ENCODE results near the gene CENPVL3. TPM values are rescaled to one million over a fixed set of nuclear protein-coding genes. Genes with fewer than 3 reads are reported as not detected.
"Not testable (repeated sequence)": the region's sequence is repeated elsewhere in the genome, so short reads cannot be mapped to it uniquely, and the experiment has no call there.

CENPVL3 gene
- not detected in 2 replicates for total RNA-seq

- DNase-seq (ENCODE audit: low spot score); intact Hi-C loops (cut with micrococcal nuclease); H3K9me3 Mint-ChIP-seq; H3K4me1 Mint-ChIP-seq (ENCODE audit: low read depth); H3K27ac Mint-ChIP-seq; H3K36me3 Mint-ChIP-seq (ENCODE audit: low read depth): not testable (repeated sequence)
- peaks cover 36% of the 10 kb centered on the region for H3K27me3 Mint-ChIP-seq (ENCODE audit: insufficient read depth)
- H3K4me3 Mint-ChIP-seq, result peak within 1 kb of the TSS; percentile 41
Measured at GRCh38 chrX:51618241-51619155, at the start of gene CENPVL3. CENPVL3 (minus strand) TSS chrX:51618912; CDS start chrX:51618873, 39 bp downstream.

- Mint-ChIP-seq H3K4me1 (ENCODE audit: low read depth) (peaks cover 6% of the 10 kb centered on the region), H3K27ac (no peak overlapping the region), H3K4me3 (no peak overlapping the region), H3K27me3 (ENCODE audit: insufficient read depth) (peaks cover 5% of the 10 kb centered on the region), H3K9me3 (no peaks in the 10 kb centered on the region), H3K36me3 (ENCODE audit: low read depth) (no peaks in the 10 kb centered on the region)
- no peak for DNase-seq (ENCODE audit: low spot score)
- intact Hi-C loops (cut with micrococcal nuclease), result no loop called here
Measured at GRCh38 chrX:51665981-51666380, 47.3 kb upstream of the CENPVL3 start.

DNA sequence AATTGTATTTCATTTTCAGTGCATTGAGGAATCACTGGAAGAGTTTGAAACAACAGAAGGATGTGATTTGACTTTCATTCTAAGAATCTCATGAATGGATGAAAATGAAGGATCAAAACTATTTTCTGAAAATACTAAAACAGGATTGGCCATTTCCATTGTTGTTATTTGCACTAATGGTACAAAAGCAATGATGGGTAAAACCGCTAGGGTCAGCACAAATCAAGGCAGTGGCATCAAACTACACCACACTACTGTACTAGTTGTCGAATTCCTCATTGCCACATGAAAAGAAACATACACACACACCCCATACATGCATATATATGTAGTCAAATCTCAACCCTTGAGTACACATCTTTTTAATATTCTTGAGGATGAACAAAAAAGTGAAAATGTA lies 24.7 kb upstream of the CENPVL3 start:
- Mint-ChIP-seq H3K9me3 (no peaks in the 10 kb centered on the region), H3K4me3 (no peak overlapping the region), H3K4me1 (ENCODE audit: low read depth) (no peaks in the 10 kb centered on the region), H3K27ac (no peak overlapping the region), H3K36me3 (ENCODE audit: low read depth) (no peaks in the 10 kb centered on the region), H3K27me3 (ENCODE audit: insufficient read depth) (peaks cover 4% of the 10 kb centered on the region)
- DNase-seq (ENCODE audit: low spot score), result no peak
- intact Hi-C loops (cut with micrococcal nuclease), result no loop called here

GRCh38 chrX:51641421-51642021 lies 22.8 kb upstream of the CENPVL3 start:
- no peaks in the 10 kb centered on the region for H3K4me1 Mint-ChIP-seq (ENCODE audit: low read depth)
- no peak overlapping the region for H3K27ac Mint-ChIP-seq
- H3K36me3 Mint-ChIP-seq (ENCODE audit: low read depth), result no peaks in the 10 kb centered on the region
- H3K9me3 Mint-ChIP-seq, result no peaks in the 10 kb centered on the region
- intact Hi-C loops (cut with micrococcal nuclease), result loop anchor here (2.0 kb wide), 1 partner anchor 219 kb away; no protein-coding TSS in a partner anchor
- no peak for DNase-seq (ENCODE audit: low spot score)
- H3K27me3 Mint-ChIP-seq (ENCODE audit: insufficient read depth), result peaks cover 4% of the 10 kb centered on the region
- no peak overlapping the region for H3K4me3 Mint-ChIP-seq

DNA sequence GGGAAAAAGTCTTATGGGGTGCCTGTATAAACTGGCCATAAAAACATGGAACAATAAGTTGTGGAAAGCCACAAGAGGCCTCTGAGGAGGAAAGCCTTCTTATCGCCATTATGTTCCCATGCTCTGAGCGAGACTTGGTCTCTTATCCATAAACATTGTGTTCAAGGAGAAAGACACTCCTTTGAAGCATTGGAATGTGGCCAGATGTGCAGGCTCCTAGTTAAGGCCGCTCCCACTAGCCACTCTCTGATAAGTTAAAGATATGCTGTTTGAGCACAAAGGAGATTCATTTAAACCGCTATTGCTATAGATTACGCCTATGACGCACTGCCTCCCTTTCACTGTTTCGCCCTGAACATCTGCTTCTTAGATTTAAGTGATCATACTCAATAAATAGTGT lies 17.8 kb upstream of the CENPVL3 start:
- DNase-seq (ENCODE audit: low spot score); H3K36me3 Mint-ChIP-seq (ENCODE audit: low read depth); H3K27ac Mint-ChIP-seq; H3K27me3 Mint-ChIP-seq (ENCODE audit: insufficient read depth); H3K4me3 Mint-ChIP-seq; intact Hi-C loops (cut with micrococcal nuclease); H3K9me3 Mint-ChIP-seq; H3K4me1 Mint-ChIP-seq (ENCODE audit: low read depth): not testable (repeated sequence)

DNA sequence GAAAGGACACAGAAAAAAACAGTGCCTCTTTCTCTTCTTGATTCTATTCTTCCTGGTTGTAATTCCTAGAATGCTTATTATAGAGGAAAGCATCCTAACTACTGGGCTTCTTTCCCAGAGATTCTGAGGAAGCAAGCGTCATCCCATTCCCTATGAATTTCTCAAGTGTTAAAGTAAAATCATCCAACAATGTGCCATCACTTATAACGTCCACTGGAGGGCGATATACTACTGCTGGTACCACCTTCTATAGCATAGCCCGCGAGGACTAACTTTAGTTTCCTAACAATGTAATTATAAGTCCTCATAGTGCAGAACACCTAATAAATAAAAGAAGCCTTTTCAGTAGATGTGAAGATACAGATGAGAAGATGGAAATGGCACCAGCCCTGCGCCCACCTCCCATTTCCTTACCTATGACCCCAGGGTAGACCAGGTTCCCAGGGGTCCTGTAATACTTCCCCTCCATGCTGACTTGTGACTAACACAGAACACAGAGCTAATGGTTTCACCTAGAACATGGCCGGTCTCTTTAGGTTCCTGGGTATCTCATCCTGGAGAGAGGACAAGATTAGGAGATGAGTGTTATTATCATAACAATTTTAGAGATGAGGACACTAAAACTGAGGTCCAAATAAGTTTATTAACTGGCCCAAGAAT lies 4.2 kb downstream of the CENPVL3 start:
- Mint-ChIP-seq H3K36me3 (ENCODE audit: low read depth) (no peaks in the 10 kb centered on the region), H3K27me3 (ENCODE audit: insufficient read depth) (peaks cover 21% of the 10 kb centered on the region), H3K4me3 (no peak overlapping the region), H3K9me3 (no peaks in the 10 kb centered on the region), H3K4me1 (ENCODE audit: low read depth) (no peaks in the 10 kb centered on the region), H3K27ac (no peak overlapping the region)
- DNase-seq (ENCODE audit: low spot score), result no peak
- intact Hi-C loops (cut with micrococcal nuclease), result loop anchor here (2.0 kb wide), 1 partner anchor 646 kb away; no protein-coding TSS in a partner anchor

DNA sequence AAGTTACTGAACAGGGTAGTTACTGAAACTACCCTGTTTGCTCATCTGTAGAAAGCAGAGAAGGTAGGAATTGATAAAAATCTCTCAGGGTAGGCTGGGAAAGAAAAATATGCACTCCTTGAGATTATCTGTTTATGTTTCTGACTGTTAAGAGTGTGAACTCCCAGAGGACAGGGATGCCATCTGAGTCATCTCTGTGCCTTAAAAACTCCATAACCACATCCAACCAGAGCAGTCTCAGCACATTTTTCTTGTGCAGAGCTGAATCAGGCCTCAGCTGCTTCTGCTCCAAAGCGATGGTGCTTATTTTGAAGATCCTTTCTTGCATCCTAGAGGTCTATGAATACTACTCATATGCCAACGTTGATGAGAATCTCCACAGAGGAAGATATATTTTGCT lies 9.9 kb downstream of the CENPVL3 start:
- no peaks in the 10 kb centered on the region for H3K36me3 Mint-ChIP-seq (ENCODE audit: low read depth)
- H3K9me3 Mint-ChIP-seq, result no peaks in the 10 kb centered on the region
- no peaks in the 10 kb centered on the region for H3K27me3 Mint-ChIP-seq (ENCODE audit: insufficient read depth)
- H3K4me3 Mint-ChIP-seq, result no peak overlapping the region
- intact Hi-C loops (cut with micrococcal nuclease), result loop anchor here (5.0 kb wide), 1 partner anchor 121 kb away; no protein-coding TSS in a partner anchor
- peaks cover 12% of the 10 kb centered on the region for H3K4me1 Mint-ChIP-seq (ENCODE audit: low read depth)
- no peak overlapping the region for H3K27ac Mint-ChIP-seq
- no peak for DNase-seq (ENCODE audit: low spot score)

- H3K9me3 Mint-ChIP-seq, result no peaks in the 10 kb centered on the region
- DNase-seq (ENCODE audit: low spot score), result no peak
- intact Hi-C loops (cut with micrococcal nuclease), result loop anchor here (5.0 kb wide), 1 partner anchor 121 kb away; no protein-coding TSS in a partner anchor
- H3K27me3 Mint-ChIP-seq (ENCODE audit: insufficient read depth), result no peaks in the 10 kb centered on the region
- no peak overlapping the region for H3K27ac Mint-ChIP-seq
- peaks cover 12% of the 10 kb centered on the region for H3K4me1 Mint-ChIP-seq (ENCODE audit: low read depth)
- H3K36me3 Mint-ChIP-seq (ENCODE audit: low read depth), result no peaks in the 10 kb centered on the region
- no peak overlapping the region for H3K4me3 Mint-ChIP-seq
Measured at GRCh38 chrX:51608126-51608525, 10.6 kb downstream of the CENPVL3 start.

- no peak for DNase-seq (ENCODE audit: low spot score)
- Mint-ChIP-seq H3K4me1 (ENCODE audit: low read depth) (peaks cover 12% of the 10 kb centered on the region), H3K4me3 (no peak overlapping the region), H3K9me3 (no peaks in the 10 kb centered on the region), H3K27ac (no peak overlapping the region), H3K27me3 (ENCODE audit: insufficient read depth) (no peaks in the 10 kb centered on the region), H3K36me3 (ENCODE audit: low read depth) (no peaks in the 10 kb centered on the region)
- intact Hi-C loops (cut with micrococcal nuclease), result loop anchor here (5.0 kb wide), 1 partner anchor 119 kb away; no protein-coding TSS in a partner anchor
Measured at GRCh38 chrX:51606446-51606845, 12.3 kb downstream of the CENPVL3 start.

DNA sequence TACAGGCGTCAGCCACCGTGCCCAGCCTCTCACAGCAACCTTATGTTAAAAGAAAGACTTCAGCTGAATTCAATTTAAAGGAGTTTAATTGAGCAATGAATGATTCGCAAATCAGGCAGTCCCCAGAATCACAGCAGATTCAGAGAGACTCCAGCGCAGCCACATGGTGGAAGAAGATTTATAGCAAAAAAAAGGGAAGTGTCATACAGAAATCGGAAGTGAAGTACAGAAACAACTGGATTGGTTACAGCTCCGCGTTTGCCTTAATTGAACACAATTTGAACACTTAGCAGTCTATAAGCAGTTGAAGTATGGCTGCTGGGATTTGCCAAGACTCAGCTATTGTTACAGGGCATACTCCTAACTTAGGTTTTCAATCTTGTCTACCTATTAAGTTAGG lies 19.8 kb downstream of the CENPVL3 start:
- no peak overlapping the region for H3K27ac Mint-ChIP-seq
- intact Hi-C loops (cut with micrococcal nuclease), result no loop called here
- peaks cover 3% of the 10 kb centered on the region for H3K27me3 Mint-ChIP-seq (ENCODE audit: insufficient read depth)
- no peak for DNase-seq (ENCODE audit: low spot score)
- H3K36me3 Mint-ChIP-seq (ENCODE audit: low read depth), result no peaks in the 10 kb centered on the region
- no peaks in the 10 kb centered on the region for H3K4me1 Mint-ChIP-seq (ENCODE audit: low read depth)
- no peak overlapping the region for H3K4me3 Mint-ChIP-seq
- H3K9me3 Mint-ChIP-seq, result no peaks in the 10 kb centered on the region

GRCh38 chrX:51571874-51572273 lies 46.8 kb downstream of the CENPVL3 start:
- no peak overlapping the region for H3K27ac Mint-ChIP-seq
- no peaks in the 10 kb centered on the region for H3K27me3 Mint-ChIP-seq (ENCODE audit: insufficient read depth)
- no peak for DNase-seq (ENCODE audit: low spot score)
- no peaks in the 10 kb centered on the region for H3K36me3 Mint-ChIP-seq (ENCODE audit: low read depth)
- H3K4me3 Mint-ChIP-seq, result no peak overlapping the region
- intact Hi-C loops (cut with micrococcal nuclease), result no loop called here
- H3K4me1 Mint-ChIP-seq (ENCODE audit: low read depth), result no peaks in the 10 kb centered on the region
- H3K9me3 Mint-ChIP-seq, result no peaks in the 10 kb centered on the region

DNA sequence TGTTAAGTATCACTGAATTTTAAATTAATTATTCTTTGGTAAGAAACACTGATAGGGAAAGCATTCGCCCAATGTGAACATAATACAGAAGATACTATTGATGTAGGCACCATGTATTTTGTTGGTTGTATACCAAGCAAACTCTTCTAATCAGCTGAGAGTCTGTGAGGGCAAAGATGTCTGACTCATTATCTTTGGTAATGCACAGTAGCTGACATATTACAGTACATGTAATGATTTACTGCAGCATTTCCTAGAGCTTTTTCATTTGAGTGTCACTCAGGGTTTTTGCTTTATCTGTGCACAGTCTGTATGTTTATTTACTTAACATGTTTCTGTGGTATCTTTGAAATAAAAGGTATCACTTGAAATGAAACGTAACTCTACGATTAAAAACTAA lies 49.2 kb downstream of the CENPVL3 start:
- Mint-ChIP-seq H3K4me1 (ENCODE audit: low read depth) (no peaks in the 10 kb centered on the region), H3K4me3 (no peak overlapping the region), H3K36me3 (ENCODE audit: low read depth) (no peaks in the 10 kb centered on the region), H3K9me3 (no peaks in the 10 kb centered on the region), H3K27me3 (ENCODE audit: insufficient read depth) (no peaks in the 10 kb centered on the region), H3K27ac (no peak overlapping the region)
- intact Hi-C loops (cut with micrococcal nuclease), result no loop called here
- no peak for DNase-seq (ENCODE audit: low spot score)

DNA sequence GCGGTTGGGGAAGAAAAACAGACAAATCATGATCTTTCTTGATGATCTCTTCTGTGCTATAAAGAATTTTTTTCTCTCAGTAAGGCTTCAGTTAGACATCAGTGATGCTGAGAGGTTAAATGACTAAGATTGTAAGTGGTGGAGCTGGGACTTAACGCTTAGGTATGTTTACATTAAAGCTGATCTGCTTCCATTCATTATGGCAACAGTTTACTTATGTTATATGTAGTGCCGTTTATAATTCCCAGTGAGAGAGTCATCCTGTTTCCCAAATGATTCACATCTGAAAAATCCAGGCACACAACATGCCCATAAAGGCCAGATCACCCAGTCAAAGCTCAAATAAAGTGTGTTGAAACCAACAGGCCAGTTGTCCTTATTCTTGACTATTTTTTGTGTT lies 50.1 kb downstream of the CENPVL3 start:
- H3K36me3 Mint-ChIP-seq (ENCODE audit: low read depth), result no peaks in the 10 kb centered on the region
- H3K4me1 Mint-ChIP-seq (ENCODE audit: low read depth), result no peaks in the 10 kb centered on the region
- DNase-seq (ENCODE audit: low spot score), result no peak
- no peak overlapping the region for H3K27ac Mint-ChIP-seq
- H3K9me3 Mint-ChIP-seq, result no peaks in the 10 kb centered on the region
- H3K4me3 Mint-ChIP-seq, result no peak overlapping the region
- no peaks in the 10 kb centered on the region for H3K27me3 Mint-ChIP-seq (ENCODE audit: insufficient read depth)
- intact Hi-C loops (cut with micrococcal nuclease), result no loop called here

Measured in activated T-helper 1 cell treated with anti-CD3 and anti-CD28 coated beads, Interleukin-12 subunit alpha, Interleukin-12 subunit beta, Interleukin-2, Interleukin-4 antibody, amounts not matched to agents 30 ng/mL and 10 ng/mL and 1 ng/mL, durations not matched to agents 14 hours and 24 hours and 36 hours (primary cell).